GM10847 (cell line): Measurements from ENCODE around the gene SEPSECS.

Source experiments
- POLR2A ChIP-seq: IDR thresholded peaks from 2 replicates; pipeline ENCODE4 v1.6.1; 2011; ENCODE audit not compliant: insufficient read length; ENCODE audit errors: extremely low read depth

SEPSECS gene

DNA sequence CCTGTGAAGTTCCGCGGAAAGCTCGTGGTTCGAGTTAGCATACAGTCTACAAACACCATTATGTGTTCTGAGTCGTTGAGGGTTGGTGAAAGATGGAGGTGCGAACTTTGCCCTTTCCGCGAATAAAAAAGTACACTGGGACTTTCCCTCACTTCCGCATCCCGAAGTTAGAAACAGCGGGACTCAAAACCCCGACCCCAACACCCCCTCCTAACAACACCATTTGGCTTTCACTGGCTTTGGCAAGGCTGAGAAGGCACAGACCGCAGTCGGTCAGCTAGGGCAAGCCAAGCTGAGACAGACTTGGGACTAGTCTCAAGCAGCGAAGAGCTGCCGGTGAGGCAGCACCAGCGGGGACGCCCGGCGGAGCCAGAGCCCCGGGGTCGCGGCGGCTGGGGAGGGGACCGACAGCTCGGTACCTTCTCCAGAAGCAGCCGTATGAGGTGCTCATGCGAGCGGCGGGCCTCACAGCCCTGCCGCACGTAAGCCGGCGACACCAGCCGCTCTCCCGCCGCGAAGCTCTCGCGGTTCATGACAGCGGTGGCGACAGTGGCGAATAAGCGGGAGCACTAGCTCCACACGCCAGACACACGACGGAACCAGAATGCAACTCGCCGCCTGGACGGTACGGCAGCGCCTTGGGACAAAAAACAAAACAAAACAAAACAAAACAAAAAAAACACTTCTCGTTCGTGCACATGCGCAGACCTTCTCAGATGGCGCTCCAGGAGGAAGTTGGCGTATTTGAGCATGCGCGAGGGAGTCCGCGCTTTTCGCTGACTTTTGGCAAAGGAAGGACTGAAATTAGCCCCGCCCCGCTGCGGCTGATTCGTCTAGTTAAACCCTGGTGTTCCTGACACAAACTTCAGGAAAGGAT lies at the start of gene SEPSECS:
Gene SEPSECS, minus strand, starts transcription at position 613 of the 877 bp plus-strand sequence. Its CDS starts 80 bp downstream, at position 533.
- TF ChIP-seq POLR2A = peak; percentile 93

DNA sequence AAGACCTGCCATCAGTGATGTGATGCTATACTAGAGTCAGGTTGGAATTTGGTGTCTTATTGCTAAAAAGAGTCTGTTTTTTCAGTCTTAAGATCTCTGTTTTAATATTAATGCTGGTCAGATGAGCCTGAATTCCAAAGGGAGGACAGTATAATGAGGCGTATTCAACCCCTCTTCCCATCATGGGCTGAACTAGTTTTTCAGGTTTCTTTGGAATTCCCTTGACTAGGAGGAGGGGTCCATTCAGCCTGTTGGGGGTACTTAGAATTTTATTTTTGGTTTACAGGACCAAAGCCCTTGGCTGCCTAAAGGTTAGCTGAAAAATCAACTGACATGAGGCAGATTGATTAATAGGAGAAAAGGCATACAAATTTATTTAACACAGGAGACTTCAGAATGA lies 49.5 kb upstream of the SEPSECS start:
- TF ChIP-seq POLR2A = no peak

DNA sequence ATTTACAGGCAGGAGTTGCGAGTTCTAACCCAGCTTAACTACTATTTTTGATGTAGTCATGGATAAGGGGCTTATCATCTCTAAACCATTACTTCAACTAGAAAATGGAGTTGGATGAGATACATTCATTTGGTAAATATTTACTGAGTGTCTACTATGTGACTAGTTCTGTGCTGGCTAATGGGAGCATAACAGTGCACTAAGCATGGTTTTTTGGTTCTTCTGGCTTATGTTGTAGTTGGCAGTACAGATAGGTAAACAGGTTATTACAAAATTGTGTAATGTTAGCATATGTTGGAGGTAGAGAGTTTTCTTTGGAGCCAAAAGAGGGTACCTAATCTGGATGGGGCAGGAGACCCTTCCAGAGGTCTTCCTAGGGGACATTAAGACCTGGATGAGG lies 47.7 kb upstream of the SEPSECS start:
- TF ChIP-seq POLR2A = no peak

DNA sequence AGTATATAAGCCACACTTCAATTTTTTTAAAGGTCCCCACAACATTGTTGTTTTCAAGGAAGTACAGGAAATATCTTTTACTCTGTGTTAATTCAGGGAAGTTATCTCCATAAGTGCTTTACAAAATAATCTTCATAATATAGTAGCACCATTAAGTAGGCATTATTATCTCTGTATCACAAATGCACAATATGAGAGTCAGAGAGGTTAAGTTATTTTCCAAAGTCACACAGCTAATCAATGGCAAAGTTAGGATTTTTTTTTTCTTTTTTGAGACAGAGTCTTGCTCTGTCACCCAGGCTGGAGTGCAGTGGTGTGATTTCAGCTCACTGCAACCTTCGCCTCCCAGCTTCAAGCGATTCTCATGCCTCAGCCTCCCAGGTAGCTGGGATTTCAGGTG lies 38.5 kb upstream of the SEPSECS start:
- no peak for TF ChIP-seq POLR2A

DNA sequence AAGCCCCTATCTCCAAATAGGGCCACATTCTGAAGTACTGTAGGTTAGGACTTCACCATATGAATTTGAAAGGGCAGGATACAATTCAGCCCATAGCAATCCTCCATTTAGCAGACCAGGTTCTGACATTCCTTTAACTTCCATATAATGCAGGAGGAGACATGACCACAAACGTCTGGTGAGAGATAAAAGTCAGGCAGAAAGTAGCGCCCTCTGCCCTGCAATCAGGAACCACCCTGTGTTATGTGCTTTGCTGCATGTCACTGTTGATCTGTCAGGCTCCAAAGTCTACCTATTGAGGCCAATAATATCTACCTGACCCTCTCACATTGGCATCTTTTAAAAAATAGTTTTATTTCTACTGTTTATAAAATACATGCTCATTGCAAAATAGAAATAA lies 30.2 kb upstream of the SEPSECS start:
- no peak for TF ChIP-seq POLR2A

DNA sequence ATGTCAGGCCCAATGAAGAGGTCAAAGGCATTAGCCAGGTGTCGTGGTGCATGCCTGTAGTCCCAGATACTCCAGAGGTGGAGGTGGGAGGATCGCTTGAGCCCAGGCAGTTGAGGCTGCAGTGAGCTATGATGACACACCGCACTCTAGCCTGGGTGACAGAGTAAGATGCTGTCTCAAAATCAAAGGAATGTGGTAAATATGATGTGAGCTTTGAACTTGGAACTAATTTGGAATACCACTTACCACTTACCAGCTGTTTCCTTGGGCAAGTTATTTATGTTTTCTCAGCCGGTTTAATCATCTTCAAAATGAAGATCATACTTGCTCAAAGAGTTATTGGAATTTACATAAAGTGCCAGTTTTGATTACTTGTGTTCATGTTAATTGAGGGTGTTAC lies 23.8 kb upstream of the SEPSECS start:
- no peak for TF ChIP-seq POLR2A

DNA sequence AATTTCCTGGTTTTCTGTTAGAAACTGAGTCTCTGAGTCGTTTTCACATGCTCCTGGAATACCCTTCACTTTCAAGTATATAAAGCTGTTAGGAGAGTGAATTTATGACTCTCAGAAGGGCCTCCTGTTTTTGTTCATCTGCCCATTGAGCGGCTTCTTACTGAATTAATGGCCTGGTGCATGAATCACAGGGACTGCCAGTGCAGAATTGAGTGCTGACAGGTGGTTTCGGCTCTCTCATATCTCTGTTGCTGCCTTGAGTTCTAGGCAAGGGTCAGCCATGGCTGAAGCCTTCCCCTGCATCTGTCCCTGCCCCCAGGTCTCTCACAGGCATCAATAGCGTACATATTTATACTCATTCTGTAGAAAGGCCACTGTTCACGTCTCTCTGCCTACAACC lies 22.7 kb upstream of the SEPSECS start:
- no peak for TF ChIP-seq POLR2A

DNA sequence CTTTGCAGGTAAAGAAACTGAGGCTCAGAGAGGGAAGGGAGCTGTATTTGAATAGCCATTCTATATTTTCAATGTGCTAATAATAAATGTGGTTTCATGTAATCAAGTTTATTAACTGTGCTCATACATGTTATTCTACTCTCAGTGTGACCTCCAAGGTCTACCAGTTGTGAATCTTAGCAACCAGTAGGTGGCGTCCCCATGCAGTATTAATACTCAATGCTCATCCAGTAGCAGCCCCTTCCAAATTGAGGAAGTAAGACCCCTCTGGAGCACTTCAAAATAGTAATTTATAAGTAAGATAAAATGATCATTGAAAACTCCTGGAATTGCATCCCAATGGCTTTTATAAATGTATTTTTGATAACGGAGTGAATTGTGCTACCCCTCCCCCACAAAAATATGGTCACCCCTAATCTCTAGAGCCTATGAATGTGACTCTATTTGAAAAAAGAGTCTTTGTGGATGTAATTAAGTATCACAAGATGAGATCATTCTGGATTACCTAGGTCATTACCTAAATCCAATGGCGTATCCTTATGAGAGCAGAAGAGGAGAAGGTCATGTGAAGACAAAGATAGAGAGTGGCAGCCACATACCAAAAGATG lies 20.4 kb upstream of the SEPSECS start:
- no peak for TF ChIP-seq POLR2A

DNA sequence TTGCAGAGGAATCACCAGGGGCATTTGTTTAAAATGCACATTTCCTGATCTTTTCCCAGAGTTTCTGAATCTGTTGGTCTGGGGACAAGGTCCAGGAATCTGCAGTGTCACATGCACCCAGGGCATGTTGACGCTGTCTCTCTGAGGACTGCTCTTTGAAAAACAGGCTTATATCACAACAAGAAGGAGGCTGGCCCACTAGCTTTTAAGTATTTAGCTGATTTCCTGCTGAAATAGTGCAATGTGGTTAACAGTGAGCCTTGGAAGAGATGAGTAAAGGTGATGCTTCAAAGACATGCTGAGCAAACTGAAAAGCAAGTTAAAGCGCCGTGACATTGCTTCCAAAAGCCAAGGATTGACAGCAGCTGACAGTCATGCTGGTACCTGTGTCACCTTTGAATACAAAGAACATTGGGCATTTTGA lies 18.6 kb upstream of the SEPSECS start:
- no peak for TF ChIP-seq POLR2A

DNA sequence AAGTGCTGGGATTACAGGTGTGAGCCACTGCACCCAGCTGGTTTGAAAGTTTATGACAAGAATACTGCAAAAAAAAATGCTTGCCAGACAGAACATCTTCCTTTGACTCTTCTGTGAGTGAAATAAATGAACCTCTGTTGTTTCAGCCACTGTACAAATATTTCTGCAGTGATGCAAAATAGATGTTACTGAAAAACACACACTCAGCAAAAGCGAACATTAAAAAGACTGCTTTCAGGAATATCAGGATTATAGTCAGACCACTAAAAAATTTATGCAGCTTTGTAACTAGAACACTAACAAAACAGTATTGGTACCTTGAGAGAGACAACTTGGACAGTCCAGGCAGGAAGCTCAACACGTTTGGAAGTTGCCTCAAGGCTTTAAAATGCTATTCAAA lies 16.9 kb upstream of the SEPSECS start:
- TF ChIP-seq POLR2A = no peak

DNA sequence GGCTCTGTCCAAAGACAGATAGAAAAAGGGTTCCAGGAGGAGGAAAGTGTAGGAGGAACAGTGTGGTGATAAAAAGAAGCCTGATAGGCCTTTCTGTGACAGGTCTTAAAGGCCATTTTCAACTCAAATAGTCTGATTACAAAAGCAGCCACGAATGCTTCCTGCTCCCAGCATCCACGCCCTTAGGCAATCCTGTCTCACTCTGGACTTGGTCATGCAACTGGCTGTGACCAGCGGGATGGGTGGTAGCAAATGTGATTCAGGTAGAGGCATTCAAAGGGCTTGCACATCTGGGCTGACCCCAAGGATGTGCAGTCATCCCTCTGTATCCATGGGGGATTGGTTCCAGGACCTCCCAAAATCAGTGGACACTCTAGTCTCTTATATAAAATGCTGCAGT lies 14.4 kb upstream of the SEPSECS start:
- no peak for TF ChIP-seq POLR2A

DNA sequence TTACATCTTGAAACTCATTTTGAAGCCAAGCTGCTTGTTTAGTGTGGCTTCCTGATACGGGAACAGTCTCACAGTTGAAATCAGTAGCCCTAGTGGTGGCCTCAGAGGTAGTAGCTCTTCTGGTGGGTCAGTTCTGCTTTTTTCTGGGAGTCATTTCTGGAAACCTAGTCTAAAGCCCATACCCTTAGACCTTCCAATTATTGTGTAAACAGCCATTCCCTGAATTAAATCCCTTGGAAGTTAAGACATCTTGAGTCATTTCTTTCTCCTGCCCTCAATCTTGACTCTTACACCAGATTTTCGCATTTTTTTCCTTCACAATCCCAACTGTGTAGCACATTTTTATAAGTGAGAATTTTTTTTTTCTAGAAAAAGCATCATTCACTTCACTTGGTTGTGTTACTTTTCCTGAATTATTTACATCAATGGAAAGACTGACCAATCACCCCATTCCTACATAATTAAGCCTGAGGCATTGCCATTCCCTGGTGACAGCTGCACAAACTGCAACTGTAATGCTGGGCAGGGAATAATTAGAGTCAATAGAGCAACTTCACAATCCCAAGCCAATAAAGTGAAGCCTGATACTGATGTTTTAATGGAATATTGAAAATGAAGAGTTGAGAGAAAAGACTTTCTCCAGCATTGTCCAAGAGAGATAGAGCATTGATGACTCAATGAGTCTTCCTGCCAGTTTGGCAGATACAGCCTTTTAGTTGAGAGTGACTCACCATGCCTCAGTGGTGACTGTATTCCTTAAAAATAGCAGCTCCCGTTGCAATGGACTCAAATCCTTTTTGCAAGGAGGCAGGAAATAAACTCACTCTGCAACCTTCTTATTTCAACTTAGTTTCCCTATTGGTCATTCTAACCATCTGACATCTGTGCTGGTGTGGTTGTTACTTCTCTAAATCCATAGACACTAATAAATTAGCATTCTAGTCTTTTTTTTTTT lies 13.0 kb upstream of the SEPSECS start:
- no peak for TF ChIP-seq POLR2A

DNA sequence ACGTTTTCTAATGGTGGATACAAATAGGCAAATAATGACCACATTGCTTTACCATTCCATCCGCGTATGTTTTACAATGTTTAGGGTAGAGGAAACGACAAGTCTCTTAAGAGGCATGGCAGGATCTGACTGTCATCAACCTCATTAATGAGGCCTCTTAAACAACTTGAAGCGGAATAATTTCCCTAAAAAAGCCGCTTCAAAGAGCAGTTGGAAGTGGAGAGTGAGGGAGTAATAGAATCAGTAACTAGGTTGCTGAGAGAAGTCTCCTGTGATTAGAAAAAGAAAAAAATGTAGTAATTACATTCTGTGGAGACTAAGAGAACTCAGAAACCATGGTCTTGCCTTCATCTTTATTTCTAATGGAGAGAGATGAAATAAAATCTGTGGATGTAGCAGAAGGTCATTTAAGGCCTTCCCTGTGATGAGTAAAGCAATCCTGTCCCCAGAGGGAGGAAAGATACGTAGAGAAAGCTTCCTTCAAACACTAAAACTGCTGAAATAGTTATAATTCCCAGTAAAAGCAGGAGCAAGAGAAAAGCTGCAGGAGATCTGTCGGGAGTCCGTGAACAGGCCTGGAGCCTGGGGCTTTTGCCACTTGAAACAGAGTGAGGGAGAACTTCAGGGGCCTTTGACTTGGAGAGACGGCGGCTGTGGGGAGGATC lies 11.1 kb upstream of the SEPSECS start:
- no peak for TF ChIP-seq POLR2A

DNA sequence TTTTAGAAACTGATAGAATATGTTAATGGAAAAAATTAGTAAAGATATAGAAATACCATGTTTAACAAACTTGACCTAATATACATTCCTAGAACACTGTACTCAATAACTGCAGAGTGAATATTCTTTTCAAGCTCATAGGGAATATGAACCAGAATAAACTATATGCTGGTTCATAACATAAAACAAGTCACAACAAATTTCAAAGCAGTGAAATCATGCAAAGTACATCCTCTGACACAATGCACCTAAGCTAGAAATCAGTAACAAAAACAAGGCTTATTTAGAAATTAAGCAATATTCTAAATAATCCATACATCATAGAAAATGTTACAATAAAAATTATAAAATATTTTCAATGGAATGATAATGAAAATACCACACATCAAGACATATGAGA lies 9.2 kb upstream of the SEPSECS start:
- no peak for TF ChIP-seq POLR2A

DNA sequence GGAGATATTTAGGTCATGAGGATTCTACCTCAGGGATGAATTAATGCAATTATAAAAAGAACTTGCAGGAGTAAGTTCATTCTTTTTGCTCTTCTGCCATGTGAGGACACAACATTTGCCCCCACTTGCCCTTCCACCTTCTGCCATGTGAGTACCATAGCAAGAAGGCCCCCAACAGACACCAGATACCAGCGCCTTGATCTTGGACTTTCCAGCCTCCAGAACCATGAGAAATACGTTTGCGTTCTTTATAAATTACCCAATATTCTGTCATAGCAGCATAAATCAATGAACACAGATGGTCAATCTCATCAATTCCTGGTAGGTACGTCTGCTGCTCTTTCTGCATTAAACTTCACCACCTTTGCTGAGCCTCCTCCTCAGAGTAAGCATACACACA lies 5.7 kb upstream of the SEPSECS start:
- TF ChIP-seq POLR2A = no peak

DNA sequence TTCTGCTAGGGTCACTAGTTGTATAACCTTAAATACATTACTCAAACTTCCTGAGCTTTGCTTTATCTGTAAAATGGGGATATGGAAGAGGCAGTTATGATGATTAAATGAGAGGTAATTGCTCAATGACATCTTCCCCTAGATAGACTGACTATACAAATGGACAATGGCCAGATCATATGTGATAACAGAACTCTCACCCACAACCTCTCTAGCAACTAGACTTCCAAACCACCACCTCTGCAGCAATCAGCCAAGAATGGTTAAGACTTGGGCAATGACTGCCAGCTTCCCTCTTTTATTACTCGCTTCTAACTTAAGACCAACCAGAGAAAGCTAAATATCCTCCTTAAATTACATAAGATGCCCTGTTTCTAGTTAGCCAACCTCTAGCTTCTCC lies 2.9 kb upstream of the SEPSECS start:
- TF ChIP-seq POLR2A = no peak

DNA sequence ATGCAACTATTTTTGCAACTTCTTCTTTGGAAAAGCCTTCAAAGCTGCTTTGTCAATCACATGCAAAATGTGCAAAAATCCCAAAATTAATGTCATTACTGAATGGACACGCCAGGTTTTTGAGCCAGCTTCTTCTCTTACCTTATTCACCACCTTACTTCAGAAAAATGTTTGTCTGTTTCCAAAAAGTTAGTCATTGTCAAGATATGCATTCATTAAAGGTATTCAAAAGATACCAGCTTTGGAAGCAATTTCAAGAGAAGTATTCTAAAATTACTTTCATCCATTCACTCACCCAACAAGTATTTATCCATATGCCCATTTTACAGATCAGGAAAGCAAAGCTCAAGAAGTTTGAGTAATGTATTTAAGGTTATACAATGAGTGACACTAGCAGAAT lies 2.3 kb upstream of the SEPSECS start:
- TF ChIP-seq POLR2A = no peak
